IPS DF 4.7 (cell line): ENCODE results near the gene SLC15A3.

Experiments used
- DNase-seq: peaks from one replicate; pipeline ENCODE4 v3.0.0-alpha.2; 2013; ENCODE audit warnings: low spot score; ENCODE audit errors: extremely low read depth

The SLC15A3 gene

GRCh38 chr11:60951904-60952741, at the start of gene SLC15A3:
TSS of gene SLC15A3 (minus strand) at chr11:60952176. CDS start at chr11:60951551, 625 bp downstream.
- no peak for DNase-seq

GRCh38 chr11:61000426-61000825, 48.5 kb upstream of the SLC15A3 start:
- DNase-seq = no peak

GRCh38 chr11:60996381-60997138, 44.6 kb upstream of the SLC15A3 start:
- no peak for DNase-seq

GRCh38 chr11:60995798-60996197, 43.8 kb upstream of the SLC15A3 start:
- no peak for DNase-seq

GRCh38 chr11:60994541-60995080, 42.6 kb upstream of the SLC15A3 start:
- no peak for DNase-seq

- no peak for DNase-seq
Observed at GRCh38 chr11:60993615-60994014, 41.6 kb upstream of the SLC15A3 start.

- DNase-seq = no peak
Observed at GRCh38 chr11:60992842-60993409, 41.0 kb upstream of the SLC15A3 start.

GRCh38 chr11:60991457-60991856, 39.5 kb upstream of the SLC15A3 start:
- DNase-seq = no peak

- no peak for DNase-seq
Observed at GRCh38 chr11:60989093-60989650, 37.2 kb upstream of the SLC15A3 start.

- DNase-seq = no peak
Observed at GRCh38 chr11:60988658-60989057, 36.7 kb upstream of the SLC15A3 start.

- no peak for DNase-seq
Observed at GRCh38 chr11:60987577-60988277, 35.8 kb upstream of the SLC15A3 start.

- DNase-seq = no peak
Observed at GRCh38 chr11:60985991-60986915, 34.3 kb upstream of the SLC15A3 start.

- DNase-seq = no peak
Observed at GRCh38 chr11:60985501-60985900, 33.5 kb upstream of the SLC15A3 start.

- DNase-seq = no peak
Observed at GRCh38 chr11:60984636-60985035, 32.7 kb upstream of the SLC15A3 start.

- no peak for DNase-seq
Observed at GRCh38 chr11:60984149-60984548, 32.2 kb upstream of the SLC15A3 start.

GRCh38 chr11:60982184-60982583, 30.2 kb upstream of the SLC15A3 start:
- DNase-seq = no peak

GRCh38 chr11:60981515-60981914, 29.5 kb upstream of the SLC15A3 start:
- DNase-seq = no peak

- no peak for DNase-seq
Observed at GRCh38 chr11:60978546-60979380, 26.8 kb upstream of the SLC15A3 start.

- DNase-seq = no peak
Observed at GRCh38 chr11:60977836-60978235, 25.9 kb upstream of the SLC15A3 start.
